AG09309 (cell line): ENCODE measurements around the gene CRY1.

Experiments
- DNase-seq: peaks from one replicate; pipeline ENCODE4 v3.0.0-alpha.2; 2010; ENCODE audit warnings: low read depth
- H3K4me3 ChIP-seq: 2 replicates; pipeline ENCODE4 v1.5.1; 2011; ENCODE audit warnings: mild to moderate bottlenecking, low read depth, low read length, moderate library complexity; ENCODE audit not compliant: control insufficient read depth
- TF ChIP-seq, protein P1 (sequence below): IDR thresholded peaks from 2 replicates; pipeline ENCODE4 v1.5.1; 2011; ENCODE audit warnings: mild to moderate bottlenecking, low read depth, low read length, inconsistent platforms; ENCODE audit not compliant: insufficient read depth, control insufficient read depth; ENCODE audit errors: missing control alignments

Gene CRY1

DNA sequence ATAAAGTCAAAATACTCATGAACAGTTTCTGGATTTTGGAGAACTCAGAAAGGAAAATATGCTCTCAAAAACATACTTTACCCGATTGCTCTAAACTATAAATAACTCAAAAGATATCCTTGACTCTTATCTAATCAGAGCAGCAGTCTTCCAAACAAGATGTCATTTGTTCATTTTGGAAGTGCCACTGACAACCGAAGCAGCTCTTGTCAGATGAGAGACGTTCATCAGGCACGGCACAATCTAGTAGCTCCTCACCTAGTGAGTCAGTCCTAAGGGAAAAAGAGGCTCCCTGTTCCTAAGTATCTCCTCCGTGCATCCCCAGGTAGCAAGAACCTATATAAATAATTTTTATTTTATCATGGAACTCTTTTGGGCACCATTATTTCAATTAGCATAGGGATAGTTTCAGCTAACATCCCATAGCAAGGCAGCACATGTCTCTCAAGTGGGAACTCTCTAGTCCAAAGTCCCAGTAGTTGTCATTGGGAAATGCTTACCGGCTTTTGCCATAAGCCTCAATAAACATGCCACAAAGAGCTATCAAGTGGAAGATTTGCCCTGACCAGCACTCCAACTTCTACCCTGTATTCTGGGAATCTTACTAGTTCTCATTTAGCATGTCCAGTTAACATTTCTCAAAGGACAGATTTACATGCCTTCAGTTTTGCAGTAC is 151.7 kb downstream of the CRY1 start:
- TF ChIP-seq, protein P1, sequence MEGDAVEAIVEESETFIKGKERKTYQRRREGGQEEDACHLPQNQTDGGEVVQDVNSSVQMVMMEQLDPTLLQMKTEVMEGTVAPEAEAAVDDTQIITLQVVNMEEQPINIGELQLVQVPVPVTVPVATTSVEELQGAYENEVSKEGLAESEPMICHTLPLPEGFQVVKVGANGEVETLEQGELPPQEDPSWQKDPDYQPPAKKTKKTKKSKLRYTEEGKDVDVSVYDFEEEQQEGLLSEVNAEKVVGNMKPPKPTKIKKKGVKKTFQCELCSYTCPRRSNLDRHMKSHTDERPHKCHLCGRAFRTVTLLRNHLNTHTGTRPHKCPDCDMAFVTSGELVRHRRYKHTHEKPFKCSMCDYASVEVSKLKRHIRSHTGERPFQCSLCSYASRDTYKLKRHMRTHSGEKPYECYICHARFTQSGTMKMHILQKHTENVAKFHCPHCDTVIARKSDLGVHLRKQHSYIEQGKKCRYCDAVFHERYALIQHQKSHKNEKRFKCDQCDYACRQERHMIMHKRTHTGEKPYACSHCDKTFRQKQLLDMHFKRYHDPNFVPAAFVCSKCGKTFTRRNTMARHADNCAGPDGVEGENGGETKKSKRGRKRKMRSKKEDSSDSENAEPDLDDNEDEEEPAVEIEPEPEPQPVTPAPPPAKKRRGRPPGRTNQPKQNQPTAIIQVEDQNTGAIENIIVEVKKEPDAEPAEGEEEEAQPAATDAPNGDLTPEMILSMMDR, result no peak
- no peak for DNase-seq
- H3K4me3 ChIP-seq, result no peak overlapping the region
